Stimulated activated CD8-positive, alpha-beta memory T cell treated with anti-CD3 and anti-CD28 coated beads, Interleukin-2, amount 100 ng/mL, for 48 hours (primary cell): Measurements from ENCODE around the gene XRCC3.
A peak's percentile ranks its signal among the peaks of the same experiment; 100 is the strongest.

Source experiments
- DNase-seq, 2 donors: peaks; one replicate each; pipeline ENCODE4 v3.0.0-alpha.2; 2020; ENCODE audit warnings: low read depth in 2 of 2

XRCC3 gene

DNA sequence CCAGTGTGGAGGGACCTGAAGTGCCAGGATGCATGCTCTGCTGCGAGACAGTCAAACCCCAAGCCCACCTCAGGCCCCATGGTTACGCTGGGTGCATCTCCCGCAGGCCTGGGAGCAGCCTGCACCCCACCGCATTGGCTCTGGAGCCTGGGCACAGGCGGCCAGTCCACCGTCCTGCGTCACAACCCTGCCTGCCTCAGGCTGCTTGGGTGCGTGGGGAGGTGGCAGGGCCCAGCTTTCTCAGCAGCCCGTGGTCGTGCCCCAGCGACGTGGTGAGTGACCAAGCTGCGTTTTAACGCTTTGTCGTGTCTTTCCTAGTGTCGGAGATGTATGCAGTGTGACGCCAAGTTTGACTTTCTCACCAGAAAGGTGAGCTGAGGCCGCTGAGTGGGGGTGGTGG, 11.2 kb upstream of the XRCC3 start:
- DNase-seq: no peak

DNA sequence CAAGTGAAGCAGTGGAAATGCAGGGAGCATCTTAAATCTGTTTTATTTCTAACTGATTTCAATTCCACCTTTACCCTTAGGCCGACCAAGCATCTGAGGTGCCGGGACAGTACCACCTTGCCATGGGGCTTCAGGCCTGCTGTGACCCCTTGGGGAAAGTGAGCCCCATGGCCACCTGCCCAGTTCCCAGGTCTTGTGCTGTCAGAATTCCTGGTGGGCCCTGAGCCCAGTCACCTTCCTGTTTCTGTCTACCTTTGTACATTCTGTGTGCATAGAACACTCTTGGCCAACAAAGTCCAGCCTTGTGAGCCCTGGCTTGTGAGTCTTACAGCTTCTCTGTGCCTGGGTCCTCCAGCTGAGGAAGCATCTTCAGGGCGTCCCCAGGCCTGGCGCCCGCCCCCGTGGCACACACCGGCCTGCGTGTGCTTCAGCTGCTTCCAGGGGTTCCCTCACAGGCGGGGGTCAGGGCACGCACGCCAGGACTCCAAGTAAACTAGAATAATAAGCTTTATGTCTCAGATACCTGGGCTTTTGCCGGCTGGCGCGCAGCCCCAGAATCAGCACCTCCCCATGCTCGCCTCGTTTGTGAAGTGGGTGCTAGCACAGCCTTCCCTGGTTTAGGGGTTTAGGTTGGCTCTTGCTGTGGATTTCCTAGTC, 10.6 kb upstream of the XRCC3 start:
- no peak for DNase-seq

DNA sequence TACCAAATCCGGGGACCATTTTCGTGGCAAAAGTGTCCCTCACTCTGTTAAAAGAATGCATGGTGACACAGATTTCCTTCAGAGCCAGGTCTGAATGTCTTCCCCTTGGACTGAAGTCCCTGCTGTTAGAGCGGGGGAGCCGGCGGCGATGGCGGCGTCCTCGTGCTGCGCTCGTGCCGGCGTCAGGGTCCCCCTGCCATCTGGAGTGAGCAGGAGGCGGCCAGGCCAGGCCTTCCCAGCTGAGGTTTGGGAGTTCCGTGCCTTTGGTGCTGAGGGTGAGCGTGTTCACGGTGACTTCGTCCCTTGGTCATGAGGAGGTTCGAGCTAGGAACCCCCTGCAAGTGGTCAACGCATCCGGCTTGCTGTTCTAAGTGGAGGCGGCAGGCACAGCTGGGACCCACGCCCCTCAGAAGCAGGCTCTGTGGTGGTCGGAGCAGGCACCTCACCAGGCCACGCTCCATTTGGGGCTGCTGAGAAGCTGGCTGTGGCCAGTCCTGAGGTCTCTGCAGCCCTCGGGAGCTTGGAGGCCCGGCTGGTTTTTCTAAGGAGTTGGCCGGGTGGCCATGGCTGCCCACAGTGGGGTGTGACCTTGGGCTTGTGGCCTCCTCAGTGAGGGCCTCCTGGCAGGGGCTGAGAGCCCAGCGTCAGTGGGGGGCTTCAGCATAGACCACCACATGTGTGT, 9.9 kb upstream of the XRCC3 start:
- no peak for DNase-seq

DNA sequence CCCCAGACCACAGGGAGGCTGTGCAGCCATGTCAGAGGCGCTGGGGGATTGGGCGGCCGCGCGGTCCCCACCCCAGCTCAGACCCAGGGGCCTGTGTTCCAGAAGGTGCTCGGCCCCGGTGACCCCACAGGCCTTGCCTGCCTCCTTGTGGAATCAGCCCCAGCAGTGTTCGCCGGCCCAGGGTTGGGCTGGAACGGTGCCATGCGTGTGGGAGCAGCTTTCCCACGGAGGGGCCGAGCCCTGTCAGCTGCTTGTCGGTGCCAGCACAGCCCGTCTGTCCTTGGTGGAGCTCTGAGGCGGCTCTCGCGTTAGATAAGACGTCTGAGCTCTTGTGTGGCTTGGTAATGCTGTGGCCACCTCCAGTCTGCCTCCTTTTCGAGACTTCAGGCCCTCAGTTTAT, 8.9 kb upstream of the XRCC3 start:
- no peak for DNase-seq

DNA sequence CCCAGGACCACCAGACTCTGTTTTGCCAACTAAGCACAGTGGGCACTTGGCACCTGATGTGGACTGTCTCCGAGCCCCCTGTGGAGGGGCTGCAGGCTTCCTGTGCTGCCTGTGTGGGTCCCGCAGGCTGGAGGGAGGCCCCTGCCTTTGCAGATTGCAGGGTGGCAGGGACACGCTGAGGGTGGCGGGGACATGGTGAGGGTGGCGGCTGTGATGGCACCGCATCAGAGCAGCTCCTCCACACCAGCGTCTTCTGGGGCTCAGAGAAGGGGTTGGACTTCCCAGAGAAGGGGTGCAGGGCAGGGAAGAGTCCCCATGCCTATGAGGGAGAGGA, 8.5 kb upstream of the XRCC3 start:
- DNase-seq: no peak

DNA sequence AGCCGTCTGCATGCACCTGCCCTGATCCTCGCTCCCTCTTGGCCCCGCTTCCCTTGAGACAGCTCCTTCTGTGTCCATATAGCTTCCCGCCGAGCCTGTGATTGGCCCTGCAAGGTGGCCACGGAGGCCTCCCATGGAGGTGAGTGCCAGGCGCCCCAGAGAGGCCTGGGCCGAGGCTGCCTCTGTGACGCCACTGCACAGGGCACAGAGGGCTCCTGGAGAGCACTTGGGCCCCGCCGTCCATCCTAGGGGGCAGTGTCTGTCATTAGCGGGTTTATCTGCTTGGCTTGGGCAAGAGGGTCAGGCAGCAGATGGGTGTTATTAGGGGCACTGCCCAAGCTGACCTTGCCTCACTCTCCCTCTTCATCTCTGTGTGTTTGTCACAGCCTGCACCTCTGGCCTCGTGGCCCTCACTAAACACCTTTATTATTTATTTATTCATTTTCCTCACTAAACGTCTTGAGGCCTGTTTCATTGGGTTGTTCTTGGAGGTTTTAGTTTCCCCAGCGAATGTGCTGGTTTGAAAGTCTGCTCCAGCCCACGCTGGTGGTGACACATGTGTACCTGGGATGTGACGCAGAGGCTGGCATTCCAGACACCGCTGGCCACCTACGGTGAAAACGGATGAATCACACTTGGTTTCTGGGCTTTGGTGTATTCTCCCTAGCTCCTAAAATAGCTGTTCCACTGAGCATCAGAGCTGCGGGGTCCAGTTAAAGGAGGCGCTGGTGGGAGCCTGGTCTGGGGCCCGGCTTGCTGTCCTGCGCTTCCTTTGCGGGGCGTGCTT, 6.3 kb upstream of the XRCC3 start:
- DNase-seq: peak in 1 of 2 donors; percentile 20

DNA sequence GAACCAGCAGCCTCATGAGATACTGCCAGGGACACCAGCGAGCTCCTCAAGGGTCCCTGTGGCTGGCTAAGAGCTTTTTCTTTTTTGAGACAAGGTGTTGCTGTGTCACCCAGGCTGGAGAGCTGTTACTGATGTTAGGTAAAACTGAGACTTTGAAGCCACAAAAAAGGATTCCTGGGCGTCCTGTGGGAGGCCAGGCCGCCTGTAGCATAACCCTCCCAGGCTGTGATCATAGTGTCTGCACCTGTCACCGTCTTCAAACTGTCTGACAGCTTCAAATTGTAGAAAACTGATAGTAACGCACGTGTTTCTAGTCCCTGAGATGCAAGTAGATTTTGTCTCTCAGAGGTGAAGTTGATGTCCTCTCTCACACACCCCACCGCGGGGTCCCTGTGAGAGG, 4.5 kb upstream of the XRCC3 start:
- no peak for DNase-seq

DNA sequence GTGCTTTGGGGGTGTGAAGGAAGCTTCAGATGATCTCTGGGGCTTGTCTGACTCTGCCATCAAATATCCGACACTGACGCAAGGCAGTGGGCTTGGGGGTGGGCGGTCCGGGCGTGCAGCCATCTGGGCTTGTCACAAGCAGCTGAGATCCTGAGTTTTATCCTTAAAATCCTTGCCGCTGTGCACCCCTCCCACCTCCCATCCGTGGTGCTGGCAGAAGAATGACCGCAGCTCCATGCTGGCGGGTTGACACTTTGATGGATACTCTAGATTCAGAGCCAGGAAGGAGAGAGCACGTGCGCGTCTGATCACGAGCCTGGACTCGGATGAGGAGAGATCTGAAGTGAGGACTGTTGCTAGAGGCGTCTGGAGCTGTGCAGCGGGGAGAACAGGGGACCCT, 3.3 kb upstream of the XRCC3 start:
- DNase-seq: no peak

DNA sequence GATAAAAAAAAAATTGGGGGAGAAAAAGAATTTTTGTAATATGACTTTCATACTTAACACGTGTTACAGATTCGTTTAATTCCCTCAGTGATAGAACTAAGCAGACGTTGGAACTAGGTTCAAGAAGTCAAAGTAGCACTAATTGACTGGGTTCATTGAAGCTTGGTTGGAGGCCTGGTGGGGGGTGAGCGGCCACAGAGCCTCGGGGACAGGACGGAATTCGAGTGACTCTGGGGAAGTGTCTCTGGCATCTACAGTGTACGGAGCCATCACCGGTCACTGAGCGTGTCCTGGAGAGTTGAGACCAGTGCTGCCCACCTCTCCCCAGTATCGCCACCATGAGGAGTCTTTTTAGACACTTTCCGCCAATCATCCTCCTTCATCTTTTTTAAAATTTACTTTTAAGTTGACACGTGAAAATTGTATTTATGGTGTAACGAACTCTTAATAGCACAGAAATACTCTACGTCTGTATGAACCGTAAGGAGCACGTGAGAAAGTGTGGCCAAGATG, 1.7 kb upstream of the XRCC3 start:
- DNase-seq: no peak

DNA sequence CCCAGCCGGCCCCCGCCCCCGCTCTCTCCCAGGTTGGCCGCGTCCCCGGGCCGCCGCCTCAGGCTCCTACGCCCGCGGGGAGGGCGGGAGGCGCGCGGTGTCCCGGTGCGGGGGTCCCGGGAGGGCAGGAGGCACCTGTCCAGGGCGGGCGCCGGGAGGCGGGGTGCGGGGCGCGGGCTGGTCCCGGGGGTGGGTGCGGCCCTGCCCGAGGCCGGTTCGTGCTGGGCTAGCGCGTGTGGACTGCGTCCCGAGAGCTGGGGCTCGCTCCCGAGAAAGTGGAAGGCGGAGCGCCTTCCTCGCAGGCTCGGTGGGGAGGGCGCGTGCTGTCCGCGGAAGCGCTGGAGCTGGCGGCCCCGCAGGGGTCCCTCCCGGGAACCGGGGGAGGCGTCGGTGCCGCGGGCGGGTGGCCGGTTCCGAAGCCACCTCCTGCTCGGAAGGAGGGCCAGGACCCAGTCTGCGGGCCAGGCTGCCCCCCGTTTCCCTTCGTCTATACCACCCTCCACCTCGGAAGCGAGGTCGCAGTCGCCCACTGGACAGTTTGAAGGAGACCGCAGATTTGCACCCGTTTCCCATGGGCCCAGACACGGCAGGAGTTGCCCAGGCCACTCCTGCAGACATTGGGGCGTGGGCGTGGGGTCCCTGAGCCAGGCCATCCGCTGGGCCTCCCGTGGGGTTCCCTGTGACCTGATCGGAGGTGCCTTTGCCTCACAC, 995 bp upstream of the XRCC3 start:
- DNase-seq: no peak

DNA sequence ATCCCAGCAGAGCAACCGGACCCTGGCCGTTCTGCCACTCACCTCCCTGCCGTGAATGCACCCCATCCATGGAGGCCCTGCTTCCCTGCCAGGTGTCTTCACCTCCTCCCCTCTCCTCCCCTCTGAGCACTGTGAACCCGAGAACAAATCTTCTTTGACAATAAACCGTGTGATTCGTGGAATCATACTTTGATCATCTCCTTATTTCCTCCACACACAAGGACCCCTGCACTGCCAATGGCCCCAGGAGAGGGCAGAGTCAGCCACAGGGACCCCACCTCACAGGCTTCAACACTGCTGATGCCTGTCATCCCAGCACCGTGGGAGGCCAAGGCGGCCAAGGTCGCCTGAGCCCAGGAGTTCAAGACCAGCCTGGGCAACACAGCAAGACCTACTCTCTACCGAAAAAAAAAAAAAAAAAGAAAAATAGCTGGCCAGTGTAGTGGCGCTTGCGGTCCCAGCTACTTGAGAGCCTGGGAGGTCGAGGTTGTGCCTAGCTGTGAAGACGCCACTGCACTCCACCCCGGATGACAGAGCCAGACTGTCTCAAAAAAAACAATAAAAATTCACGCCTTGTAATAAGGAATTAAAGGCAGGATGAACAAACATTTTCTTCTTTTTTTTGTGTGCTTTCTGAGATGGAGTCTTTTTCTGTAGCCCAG, 1.1 kb downstream of the XRCC3 start:
- DNase-seq: no peak

DNA sequence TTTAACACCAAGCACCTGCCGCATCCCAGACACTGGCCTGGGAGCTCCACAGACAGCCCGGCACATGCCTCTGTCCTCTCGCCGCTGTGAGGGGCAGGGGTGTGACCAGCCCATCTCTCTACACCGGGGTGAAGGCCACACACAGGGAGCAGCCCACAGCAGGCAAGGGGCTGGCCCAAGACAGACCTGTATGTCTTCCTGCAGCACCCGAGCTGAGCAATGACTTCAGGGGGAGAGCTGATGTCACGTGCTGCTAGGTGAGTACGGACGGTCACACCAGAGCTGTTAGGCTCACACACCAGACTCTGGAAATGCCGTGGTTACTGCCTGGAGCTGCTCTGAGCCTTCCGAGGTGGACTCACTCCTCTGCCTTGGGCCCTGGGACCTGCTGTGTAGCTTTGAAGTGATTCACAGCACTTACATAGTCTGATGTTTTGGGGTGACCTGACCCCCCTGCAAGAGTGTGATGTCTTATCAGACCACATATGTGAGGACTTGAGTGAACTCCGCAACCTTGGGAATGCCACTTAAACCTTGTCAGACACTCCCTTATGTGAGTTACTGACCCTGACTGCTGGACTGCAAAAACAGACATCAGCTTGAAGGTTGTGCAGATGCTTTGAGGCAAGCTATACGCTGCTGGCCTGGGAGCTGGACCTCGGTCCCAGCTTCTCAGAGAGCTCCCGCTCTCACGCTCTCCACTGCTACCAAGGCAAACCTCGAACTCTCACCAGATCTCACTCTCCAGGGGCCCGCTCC, 1.8 kb downstream of the XRCC3 start:
- no peak for DNase-seq

DNA sequence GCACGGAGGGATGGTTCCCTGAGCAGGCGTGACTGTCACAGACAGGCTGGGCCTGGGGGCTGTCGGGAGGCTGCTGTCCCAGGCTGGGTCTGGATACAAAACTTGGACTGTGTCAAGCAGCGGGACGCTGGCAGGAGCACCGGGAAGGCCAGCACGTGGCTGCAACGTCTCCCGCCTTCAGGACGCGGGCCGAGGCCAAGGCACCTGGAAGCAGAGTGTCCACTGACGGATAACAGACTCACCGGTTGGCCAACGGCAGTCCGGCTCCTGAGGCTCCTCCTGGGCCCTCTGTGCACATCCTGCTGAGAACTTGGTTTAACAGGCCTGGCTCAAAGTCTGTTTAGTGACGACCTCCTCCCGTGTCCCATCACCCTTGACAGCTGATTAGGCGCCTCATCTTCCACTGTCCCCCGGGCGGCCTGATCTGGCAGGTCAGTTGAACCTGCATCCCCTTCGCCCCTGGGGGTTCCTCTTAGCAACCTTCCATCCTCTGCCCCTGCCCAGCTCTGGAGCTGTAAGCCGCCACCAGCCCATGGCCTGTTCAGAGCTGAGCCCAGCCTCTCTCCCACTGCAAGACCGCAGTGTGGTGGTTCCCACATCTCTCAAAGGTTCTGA, 2.5 kb downstream of the XRCC3 start:
- no peak for DNase-seq

DNA sequence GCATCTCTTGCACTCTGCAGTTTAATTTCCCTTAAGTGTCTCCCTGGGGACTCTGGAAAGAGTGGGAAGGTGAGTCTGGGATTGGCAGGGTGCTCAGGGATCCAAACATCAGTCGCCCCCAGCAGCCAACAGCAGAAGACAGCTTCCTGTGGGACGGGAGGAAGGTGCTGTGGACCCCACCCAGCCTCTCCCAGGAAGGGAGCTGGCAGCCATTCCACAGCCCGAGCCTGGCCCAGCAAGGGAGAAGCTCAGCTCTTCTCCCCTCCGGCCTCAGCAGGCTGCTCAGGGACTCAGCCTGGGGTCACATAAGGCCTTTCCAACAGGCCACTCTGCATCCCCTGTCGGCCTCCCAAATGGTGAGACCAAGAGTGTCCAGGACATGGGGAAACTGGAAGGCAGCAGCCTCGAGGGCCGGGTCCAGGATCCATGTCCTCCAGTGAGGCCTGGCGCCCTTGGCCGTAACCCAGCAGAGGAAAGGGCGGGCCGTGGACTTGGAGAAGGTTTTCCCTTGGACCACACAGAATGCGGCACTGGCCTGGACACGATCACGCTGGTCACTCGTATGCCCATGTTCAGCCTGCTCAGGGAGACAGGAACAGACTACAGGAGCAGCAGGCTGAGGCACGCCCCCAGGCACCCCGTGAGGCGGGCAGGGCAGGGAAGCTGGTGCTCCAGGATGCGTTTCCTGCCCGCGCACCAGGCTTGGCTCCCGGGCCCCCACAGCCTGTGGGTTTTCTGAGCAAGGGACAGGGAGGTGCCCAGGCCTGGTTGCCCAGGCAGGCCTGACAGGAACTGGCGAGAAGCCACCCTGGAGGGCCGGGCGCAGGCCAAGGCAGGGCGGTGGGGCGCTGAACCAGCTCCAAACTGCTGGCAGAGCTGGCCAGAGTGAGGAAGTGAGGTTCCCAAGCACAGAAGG, 3.5 kb downstream of the XRCC3 start:
- no peak for DNase-seq

DNA sequence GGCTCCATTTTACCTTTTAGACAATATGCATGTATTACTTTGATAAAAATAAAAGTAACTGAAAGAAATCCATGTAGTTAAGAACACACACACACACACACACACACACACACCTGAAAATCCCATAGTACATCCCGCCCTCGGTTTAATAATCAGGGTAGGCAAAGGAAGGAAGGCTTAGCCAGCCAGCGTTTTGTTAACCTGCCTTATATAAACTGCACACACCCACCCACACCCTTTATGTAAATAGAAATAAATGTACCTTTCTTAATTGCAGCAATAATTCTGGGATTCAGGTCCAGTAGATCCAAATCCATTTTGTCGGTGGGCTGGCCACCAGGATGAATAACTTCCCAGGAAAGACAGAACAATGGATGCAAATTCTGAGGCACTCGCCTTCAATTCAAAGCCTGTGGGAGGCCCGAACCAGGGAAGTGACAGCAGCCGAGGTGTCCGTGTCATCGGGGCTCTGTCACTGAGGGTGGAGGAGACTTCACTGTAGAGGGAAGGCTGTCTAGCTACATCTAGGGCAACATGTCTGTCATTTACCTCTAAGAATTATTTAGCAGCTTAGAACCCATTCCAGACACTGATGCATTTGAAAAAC, 4.4 kb downstream of the XRCC3 start:
- no peak for DNase-seq

DNA sequence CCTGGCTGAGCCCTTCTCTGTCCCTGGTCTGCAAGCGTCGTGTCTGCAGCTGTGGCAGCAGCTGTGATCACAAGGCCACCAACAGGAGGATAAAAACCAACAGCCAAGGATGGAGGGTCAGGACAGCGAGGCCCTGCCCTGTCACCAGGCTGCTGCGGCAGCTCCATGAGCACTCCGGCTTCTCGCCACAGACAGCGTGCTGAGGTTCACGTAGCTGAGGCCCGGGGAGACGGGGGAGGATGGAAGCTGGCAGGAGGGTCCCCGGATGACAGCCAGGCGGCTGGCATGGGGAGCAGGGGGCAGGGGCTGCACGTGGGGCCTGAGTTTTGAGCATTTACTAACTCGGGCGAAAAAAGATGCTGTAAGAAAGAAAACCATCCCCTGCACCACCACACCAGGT, 5.4 kb downstream of the XRCC3 start:
- DNase-seq: no peak

DNA sequence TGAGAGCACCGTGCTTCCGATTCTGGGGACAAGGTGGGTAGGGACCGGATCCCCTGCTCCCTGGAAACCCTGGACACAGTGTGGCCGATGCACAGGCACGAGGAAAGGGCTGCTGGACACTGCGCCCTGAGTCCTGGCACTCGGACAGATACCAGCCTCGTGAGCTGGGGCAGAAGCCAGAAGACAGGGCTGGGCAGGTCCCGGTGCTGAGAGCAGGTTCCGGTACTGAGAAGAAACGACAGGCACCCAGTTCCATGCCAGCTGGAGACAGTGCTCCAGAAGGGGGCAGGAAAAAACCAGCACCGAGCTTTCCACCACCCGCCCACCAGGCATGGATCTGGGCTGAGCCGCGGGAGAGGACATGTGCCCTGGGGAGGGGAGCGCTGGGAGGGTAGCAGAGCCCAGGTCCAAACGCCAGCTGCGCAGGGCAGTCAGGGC, 6.5 kb downstream of the XRCC3 start:
- no peak for DNase-seq

DNA sequence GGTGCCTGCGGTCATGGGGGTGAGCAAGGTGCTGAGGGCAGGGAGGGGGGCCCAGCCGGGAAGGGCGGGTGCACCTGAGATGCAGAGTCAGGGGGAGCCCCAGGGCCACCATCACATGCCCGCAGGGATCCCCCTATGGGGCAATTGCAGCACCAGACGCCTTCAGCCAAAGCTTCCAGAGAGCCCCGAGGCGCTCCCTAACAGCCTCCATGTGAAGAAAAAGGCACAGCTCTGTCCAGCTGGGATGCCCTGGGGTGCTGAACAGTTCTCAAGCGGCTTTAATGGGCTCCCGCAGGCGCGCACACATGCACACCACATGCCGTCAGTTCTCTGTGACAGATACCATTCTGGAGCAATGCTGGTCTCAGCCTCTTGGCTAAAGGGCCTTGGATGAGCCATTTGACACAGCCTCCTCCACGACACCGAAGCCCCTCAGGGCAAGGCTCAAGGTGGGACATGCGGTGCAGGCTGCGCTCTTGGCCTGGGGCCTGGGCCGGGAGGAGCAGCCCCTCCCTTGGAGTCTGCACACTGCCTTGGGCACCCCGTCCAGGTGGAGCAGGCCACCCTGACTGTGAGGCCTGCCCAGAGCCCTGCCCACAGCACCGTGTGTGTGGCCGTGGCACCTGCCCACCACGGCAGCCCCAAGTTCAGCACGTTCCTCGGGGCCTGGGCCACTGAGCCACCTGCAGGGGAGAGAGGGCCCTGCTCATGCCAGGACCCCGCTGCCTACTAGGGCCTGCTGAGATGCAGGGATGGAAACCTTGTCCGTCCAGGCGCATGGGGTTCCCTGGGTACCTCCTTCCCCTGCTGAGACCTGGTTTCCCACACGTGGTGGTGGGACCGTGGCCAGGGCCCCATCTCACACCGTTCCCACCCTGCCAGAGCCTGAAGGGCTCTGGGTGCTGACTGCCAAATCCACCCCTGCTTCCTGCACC, 7.7 kb downstream of the XRCC3 start:
- DNase-seq: no peak
